HCT116 (cell line): ENCODE data around the gene MLLT3. TPM values are rescaled to one million over a fixed set of nuclear protein-coding genes. Genes with fewer than 3 reads are reported as not detected.

Source experiments
- ATAC-seq: fragments of 200-7000 bp; cut with Tn5 transposase; 2 replicates; pipeline ENCODE4 v1.9.1; 2020; ENCODE audit warnings: mild to moderate bottlenecking, moderate library complexity
- BruUV-seq: library from RNA; stranded (reverse); fragments of 400-500 nt; replicated peaks from 2 replicates; lab custom pipeline; 2021; lab: Mats Ljungman, UMichigan
- CTCF ChIA-PET: fragments of 300-600 bp; sonication (Branson Sonifier 250); formaldehyde crosslinking; loops from one replicate; lab custom pipeline; 2021; ENCODE audit warnings: antibody characterized with exemption; lab: Charles Lee
- POLR2A ChIA-PET: fragments of 300-600, 350-600 bp; sonication (Branson Sonifier 250); formaldehyde crosslinking; loops from one replicate; lab custom pipeline; 2021; ENCODE audit warnings: antibody characterized with exemption; lab: Charles Lee
- RAD21 ChIA-PET, 2 experiments: fragments of 300-600 bp; sonication (Branson Sonifier 250); formaldehyde crosslinking; loops; one replicate each; lab custom pipeline; 2023; ENCODE audit warnings: low total read pairs in 2 of 2; ENCODE audit not compliant: uncharacterized antibody in 2 of 2, unreplicated experiment in 2 of 2, low non-redundant PET in 1 of 2; lab: Charles Lee
- DNase-seq: peaks from one replicate; pipeline ENCODE4 v3.0.0-alpha.2; 2010; ENCODE audit warnings: low read depth, low spot score
- H2AFZ ChIP-seq: fragments of 200-600 bp; shearing (Covaris generic), sonication (generic); 2 replicates; pipeline ENCODE4 v1.6.1; 2017; ENCODE audit warnings: low read depth, mixed run types, mixed read lengths, antibody characterized with exemption, low read length; ENCODE audit not compliant: poor library complexity, severe bottlenecking
- H3K27ac ChIP-seq: 2 replicates; pipeline ENCODE4 v1.5.1; 2012; ENCODE audit warnings: low read depth, low read length
- H3K27me3 ChIP-seq: fragments of 200-600 bp; sonication (generic); 2 replicates; pipeline ENCODE4 v1.6.1; 2016; ENCODE audit warnings: mixed run types, low read length, mixed read lengths; ENCODE audit not compliant: insufficient read depth
- H3K36me3 ChIP-seq, 2 experiments: fragments of 200-500 bp in 1 of 2; fragments of 200-600 bp in 1 of 2; sonication (Bioruptor generic) in 1 of 2; sonication (generic) in 1 of 2; 2 replicates each; pipeline versions ENCODE4 v1.5.1 to v1.6.1; 2014 to 2016; ENCODE audit warnings: low read length in 2 of 2, inconsistent platforms in 1 of 2, mixed read lengths in 1 of 2, mixed run types in 1 of 2; ENCODE audit not compliant: insufficient read depth in 2 of 2, control insufficient read depth in 1 of 2
- H3K4me1 ChIP-seq, 2 experiments: fragments of 200-600 bp in 1 of 2; sonication (generic) in 1 of 2; 2 replicates each; pipeline versions ENCODE4 v1.5.1 to v1.6.1; 2012 to 2017; ENCODE audit warnings: low read length in 2 of 2, inconsistent platforms in 1 of 2, mild to moderate bottlenecking in 1 of 2, mixed read lengths in 1 of 2, mixed run types in 1 of 2, moderate library complexity in 1 of 2; ENCODE audit not compliant: insufficient read depth in 2 of 2, control insufficient read depth in 1 of 2
- H3K4me2 ChIP-seq: fragments of 200-600 bp; sonication (generic); 2 replicates; pipeline ENCODE4 v1.6.1; 2017; ENCODE audit warnings: mixed run types, low read length, mixed read lengths
- H3K4me3 ChIP-seq, 2 experiments: fragments of 200-600 bp in 1 of 2; sonication (generic) in 1 of 2; replicated peaks in 1 of 2; 2 replicates each; pipeline ENCODE4 v1.5.1; 2011 to 2016; ENCODE audit warnings: low read length in 2 of 2, control low read depth in 1 of 2, low read depth in 1 of 2, mild to moderate bottlenecking in 1 of 2, mixed read lengths in 1 of 2, mixed run types in 1 of 2
- H3K79me2 ChIP-seq: fragments of 200-600 bp; sonication (generic); 2 replicates; pipeline ENCODE4 v1.6.1; 2017; ENCODE audit warnings: mild to moderate bottlenecking, mixed run types, low read length, moderate library complexity, mixed read lengths; ENCODE audit not compliant: insufficient read depth
- H3K9ac ChIP-seq: fragments of 200-600 bp; sonication (generic); 2 replicates; pipeline ENCODE4 v1.6.1; 2016; ENCODE audit warnings: low read length, mixed read lengths
- H3K9me2 ChIP-seq: fragments of 200-600 bp; sonication (generic), shearing (Covaris generic); 2 replicates; pipeline ENCODE4 v1.6.1; 2017; ENCODE audit warnings: mixed run types, mild to moderate bottlenecking, moderate library complexity; ENCODE audit not compliant: insufficient read depth
- H3K9me3 ChIP-seq, 2 experiments: fragments of 200-500 bp in 1 of 2; fragments of 200-600 bp in 1 of 2; sonication (Bioruptor generic) in 1 of 2; sonication (generic) in 1 of 2; 2 replicates each; pipeline ENCODE4 v1.6.1; 2014 to 2017; ENCODE audit warnings: low read length in 2 of 2, mixed read lengths in 2 of 2, inconsistent platforms in 1 of 2, low read depth in 1 of 2, mild to moderate bottlenecking in 1 of 2, mixed run types in 1 of 2, moderate library complexity in 1 of 2; ENCODE audit not compliant: control insufficient read depth in 1 of 2, insufficient read depth in 1 of 2
- H4K20me1 ChIP-seq: fragments of 200-600 bp; sonication (generic), shearing (Covaris generic); 2 replicates; pipeline ENCODE4 v1.6.1; 2017; ENCODE audit warnings: mixed run types, mild to moderate bottlenecking, moderate library complexity; ENCODE audit not compliant: insufficient read depth
- CBX3 ChIP-seq: IDR thresholded peaks from 2 replicates; pipeline ENCODE4 v1.6.1; 2012; ENCODE audit warnings: low read depth
- CEBPB ChIP-seq: IDR thresholded peaks from 2 replicates; pipeline ENCODE4 v1.6.1; 2012; ENCODE audit warnings: low read depth
- CTCF ChIP-seq, 3 experiments: fragments of 200-600 bp in 1 of 3; sonication (generic) in 1 of 3; IDR thresholded peaks in 2 of 3; conservative IDR thresholded peaks in 1 of 3; 2 replicates each; pipeline ENCODE4 v1.5.1; 2012 to 2017; ENCODE audit warnings: low read depth in 2 of 3, low read length in 2 of 3, antibody characterized with exemption in 1 of 3, borderline replicate concordance in 1 of 3, control low read depth in 1 of 3, mild to moderate bottlenecking in 1 of 3, mixed read lengths in 1 of 3, mixed run types in 1 of 3, moderate library complexity in 1 of 3; ENCODE audit not compliant: insufficient read depth in 1 of 3
- EZH2phosphoT487 ChIP-seq: fragments of 200-600 bp; IDR thresholded peaks from 2 replicates; pipeline ENCODE4 v1.6.1; 2018; ENCODE audit warnings: antibody characterized with exemption, borderline replicate concordance
- FOSL1 ChIP-seq: IDR thresholded peaks from 2 replicates; pipeline ENCODE4 v1.6.1; 2012; ENCODE audit warnings: low read depth
- POLR2AphosphoS5 ChIP-seq: IDR thresholded peaks from 2 replicates; pipeline ENCODE4 v1.6.1; 2011; ENCODE audit warnings: mild to moderate bottlenecking, low read depth, low read length, moderate library complexity
- SIN3A ChIP-seq: IDR thresholded peaks from 2 replicates; pipeline ENCODE4 v1.6.1; 2012; ENCODE audit warnings: low read depth
- SP1 ChIP-seq: IDR thresholded peaks from 2 replicates; pipeline ENCODE4 v1.6.1; 2012; ENCODE audit warnings: low read depth
- TCF7L2 ChIP-seq: IDR thresholded peaks from 2 replicates; pipeline ENCODE4 v1.7.0; 2011; ENCODE audit warnings: borderline replicate concordance, inconsistent platforms; ENCODE audit not compliant: insufficient read depth, insufficient read length; ENCODE audit errors: extremely low read depth
- ZNF274 ChIP-seq: fragments of 200-500 bp; sonication (Bioruptor generic); IDR thresholded peaks from 2 replicates; pipeline ENCODE4 v1.6.1; 2014; ENCODE audit warnings: mild to moderate bottlenecking, low read depth, low read length, inconsistent platforms
- intact Hi-C: fragments of 100-400 bp; cut with micrococcal nuclease; formaldehyde crosslinking; loops from 2 replicates; pipeline ENCODE4 v1.10.0; 2022
- total RNA-seq: library from RNA; stranded (reverse); gene quantifications from one replicate; pipeline ENCODE4 v1.2.1, GENCODE V29; 2021; ENCODE audit not compliant: unreplicated experiment
- TF ChIP-seq, protein P1 (sequence below): IDR thresholded peaks from 2 replicates; pipeline ENCODE4 v1.6.1; 2012
- TF ChIP-seq, protein P2 (sequence below): IDR thresholded peaks from 2 replicates; pipeline ENCODE4 v1.6.1; 2011; ENCODE audit warnings: mild to moderate bottlenecking, low read length, moderate library complexity; ENCODE audit not compliant: insufficient replicate concordance; ENCODE audit errors: extremely low read depth

MLLT3 gene
- total RNA-seq, 1 experiment from 2014 or later = 4.3 TPM

DNA sequence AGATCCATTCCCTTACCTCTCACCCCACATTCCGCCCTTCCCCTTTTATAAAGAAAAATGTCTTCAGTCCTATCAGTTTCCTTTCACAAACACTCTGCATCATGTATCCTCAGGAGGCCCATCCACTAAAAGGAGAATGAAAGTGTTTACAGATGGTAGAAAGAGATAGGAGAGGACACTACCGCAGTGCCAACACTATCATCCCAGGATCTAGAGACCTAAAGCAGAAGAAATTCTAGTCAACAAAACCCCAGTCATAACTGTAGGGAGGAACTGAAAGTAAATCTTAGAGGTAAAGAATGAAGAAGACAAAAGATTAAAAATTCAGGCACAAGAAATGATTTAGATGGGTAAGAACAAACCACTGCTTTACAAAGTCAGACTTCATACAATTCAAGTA lies 114.1 kb downstream of the MLLT3 start:
- peaks cover 6% of the 10 kb centered on the region; the same call in 1 of the 2 replicates for H3K27me3 ChIP-seq

More for the DNA sequence above, 114.1 kb downstream of the MLLT3 start:
- no peaks in the 10 kb centered on the region for H4K20me1 ChIP-seq
- BruUV-seq = no TSS peak
- H3K4me3 ChIP-seq = no peak overlapping the region
- peaks cover 0 to 6% of the 10 kb centered on the region in 2 experiments; a peak in 1 of 4 replicates for H3K4me1 ChIP-seq
- TF ChIP-seq ZNF274 (no peak), POLR2AphosphoS5 (no peak), SIN3A (no peak), SP1 (no peak), FOSL1 (no peak), CTCF (IDR thresholded peaks at IDR 0.05 in 2 of 3, conservative IDR thresholded peaks at IDR 0.05 in 1 of 3; ENCODE audit: borderline replicate concordance in 1 of 3, insufficient read depth in 1 of 3, low read depth in 2 of 3, low read length in 2 of 3) (no peak), CEBPB (no peak), CBX3 (no peak), TCF7L2 (no peak), EZH2phosphoT487 (no peak)
- TF ChIP-seq, protein P1, sequence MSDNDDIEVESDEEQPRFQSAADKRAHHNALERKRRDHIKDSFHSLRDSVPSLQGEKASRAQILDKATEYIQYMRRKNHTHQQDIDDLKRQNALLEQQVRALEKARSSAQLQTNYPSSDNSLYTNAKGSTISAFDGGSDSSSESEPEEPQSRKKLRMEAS = no peak
- TF ChIP-seq, protein P2, sequence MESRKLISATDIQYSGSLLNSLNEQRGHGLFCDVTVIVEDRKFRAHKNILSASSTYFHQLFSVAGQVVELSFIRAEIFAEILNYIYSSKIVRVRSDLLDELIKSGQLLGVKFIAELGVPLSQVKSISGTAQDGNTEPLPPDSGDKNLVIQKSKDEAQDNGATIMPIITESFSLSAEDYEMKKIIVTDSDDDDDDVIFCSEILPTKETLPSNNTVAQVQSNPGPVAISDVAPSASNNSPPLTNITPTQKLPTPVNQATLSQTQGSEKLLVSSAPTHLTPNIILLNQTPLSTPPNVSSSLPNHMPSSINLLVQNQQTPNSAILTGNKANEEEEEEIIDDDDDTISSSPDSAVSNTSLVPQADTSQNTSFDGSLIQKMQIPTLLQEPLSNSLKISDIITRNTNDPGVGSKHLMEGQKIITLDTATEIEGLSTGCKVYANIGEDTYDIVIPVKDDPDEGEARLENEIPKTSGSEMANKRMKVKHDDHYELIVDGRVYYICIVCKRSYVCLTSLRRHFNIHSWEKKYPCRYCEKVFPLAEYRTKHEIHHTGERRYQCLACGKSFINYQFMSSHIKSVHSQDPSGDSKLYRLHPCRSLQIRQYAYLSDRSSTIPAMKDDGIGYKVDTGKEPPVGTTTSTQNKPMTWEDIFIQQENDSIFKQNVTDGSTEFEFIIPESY = no peak
- no peaks in the 10 kb centered on the region for H3K36me3 ChIP-seq
- H3K79me2 ChIP-seq = no peaks in the 10 kb centered on the region
- no peak overlapping the region for H3K4me2 ChIP-seq
- RAD21 ChIA-PET = no interaction called here
- POLR2A ChIA-PET = no interaction called here
- intact Hi-C loops = no loop called here
- no peak overlapping the region for H3K27ac ChIP-seq
- ATAC-seq (no peak), DNase-seq (no peak)
- no peak overlapping the region for H3K9ac ChIP-seq
- H3K9me2 ChIP-seq = no peaks in the 10 kb centered on the region
- no peak overlapping the region for H2AFZ ChIP-seq
- CTCF ChIA-PET = no interaction called here
- H3K9me3 ChIP-seq = no peaks in the 10 kb centered on the region
